WTC11 (cell line): Measurements from ENCODE around the gene PPFIBP1. TPM values are rescaled to one million over a fixed set of nuclear protein-coding genes. Genes with fewer than 3 reads are reported as not detected.

Experiments used
- ATAC-seq: fragments of 200-7000 bp; cut with Tn5 transposase; 2 replicates; pipeline ENCODE4 v1.10.0; 2021; ENCODE audit warnings: mild to moderate bottlenecking, moderate library complexity
- CTCF ChIA-PET: fragments of 300-600 bp; sonication (Branson Sonifier 250); formaldehyde crosslinking; loops from one replicate; lab custom pipeline; 2021; ENCODE audit warnings: antibody characterized with exemption; lab: Charles Lee
- POLR2A ChIA-PET: fragments of 350-600 bp; sonication (Branson Sonifier 250); formaldehyde crosslinking; loops from one replicate; lab custom pipeline; 2021; ENCODE audit warnings: antibody characterized with exemption; lab: Charles Lee
- DNase-seq: peaks from one replicate; pipeline ENCODE4 v3.0.0; 2021; ENCODE audit warnings: low spot score
- H3K27ac Mint-ChIP-seq: 2 replicates; pipeline ENCODE4 v1.8.0; 2021; ENCODE audit warnings: mixed read lengths
- H3K27me3 Mint-ChIP-seq: 2 replicates; pipeline ENCODE4 v1.8.0; 2021; ENCODE audit warnings: low read depth, mild to moderate bottlenecking, moderate library complexity, mixed read lengths
- H3K36me3 Mint-ChIP-seq: 2 replicates; pipeline ENCODE4 v1.8.0; 2021; ENCODE audit warnings: mixed read lengths
- H3K4me1 Mint-ChIP-seq: 2 replicates; pipeline ENCODE4 v1.8.0; 2022; ENCODE audit warnings: mixed read lengths
- H3K4me3 Mint-ChIP-seq: 2 replicates; pipeline ENCODE4 v1.8.0; 2021; ENCODE audit warnings: mild to moderate bottlenecking, moderate library complexity, mixed read lengths
- H3K9me3 Mint-ChIP-seq: 2 replicates; pipeline ENCODE4 v1.8.0; 2021; ENCODE audit warnings: mixed read lengths
- ATF1 ChIP-seq: sonication (generic); formaldehyde crosslinking; IDR thresholded peaks from 2 replicates; pipeline ENCODE4 v1.8.1; 2023; ENCODE audit warnings: mild to moderate bottlenecking, moderate library complexity, missing genetic modification reagents
- CREB1 ChIP-seq: sonication (generic); formaldehyde crosslinking; IDR thresholded peaks from 2 replicates; pipeline ENCODE4 v1.8.0; 2023; ENCODE audit warnings: mild to moderate bottlenecking, missing genetic modification reagents
- ELF4 ChIP-seq: sonication (generic); formaldehyde crosslinking; IDR thresholded peaks from 2 replicates; pipeline ENCODE4 v1.8.1; 2022; ENCODE audit warnings: low read depth, mild to moderate bottlenecking, moderate library complexity, missing genetic modification reagents
- EMX1 ChIP-seq: fragments of 250-450 bp; sonication (Bioruptor Pico); IDR thresholded peaks from 2 replicates; pipeline ENCODE4 v1.8.0; 2021; ENCODE audit warnings: mild to moderate bottlenecking
- GRHL2 ChIP-seq: fragments of 250-450 bp; sonication (Bioruptor Pico); IDR thresholded peaks from 2 replicates; pipeline ENCODE4 v1.8.0; 2022; ENCODE audit warnings: mild to moderate bottlenecking, moderate library complexity; ENCODE audit not compliant: insufficient replicate concordance, severe bottlenecking
- KAT7 ChIP-seq: sonication (generic); formaldehyde crosslinking; IDR thresholded peaks from 2 replicates; pipeline ENCODE4 v1.8.1; 2023; ENCODE audit warnings: missing genetic modification reagents, mild to moderate bottlenecking, borderline replicate concordance
- NR3C1 ChIP-seq: sonication (generic); formaldehyde crosslinking; conservative IDR thresholded peaks from 2 replicates; pipeline ENCODE4 v1.8.1; 2023; ENCODE audit warnings: low read depth, mild to moderate bottlenecking, missing genetic modification reagents
- OVOL2 ChIP-seq: fragments of 250-450 bp; sonication (Bioruptor Pico); IDR thresholded peaks from 2 replicates; pipeline ENCODE4 v1.9.0; 2021; ENCODE audit warnings: mild to moderate bottlenecking, borderline replicate concordance
- PRRX2 ChIP-seq: fragments of 250-450 bp; sonication (Bioruptor Pico); IDR thresholded peaks from 2 replicates; pipeline ENCODE4 v1.8.0; 2021; ENCODE audit warnings: mild to moderate bottlenecking
- RELA ChIP-seq: sonication (generic); formaldehyde crosslinking; IDR thresholded peaks from 2 replicates; pipeline ENCODE4 v1.8.1; 2022; ENCODE audit warnings: missing genetic modification reagents, mild to moderate bottlenecking, borderline replicate concordance
- SMAD4 ChIP-seq: sonication (generic); formaldehyde crosslinking; IDR thresholded peaks from 2 replicates; pipeline ENCODE4 v1.8.0; 2022; ENCODE audit warnings: mild to moderate bottlenecking, missing genetic modification reagents
- SP1 ChIP-seq: sonication (generic); formaldehyde crosslinking; conservative IDR thresholded peaks from 2 replicates; pipeline ENCODE4 v1.8.1; 2022; ENCODE audit warnings: missing genetic modification reagents
- ZBTB21 ChIP-seq: sonication (generic); formaldehyde crosslinking; IDR thresholded peaks from 2 replicates; pipeline ENCODE4 v1.8.1; 2023; ENCODE audit warnings: mild to moderate bottlenecking, missing genetic modification reagents, borderline replicate concordance
- ZNF232 ChIP-seq: sonication (generic); formaldehyde crosslinking; IDR thresholded peaks from 2 replicates; pipeline ENCODE4 v1.8.0; 2022; ENCODE audit warnings: mild to moderate bottlenecking, missing genetic modification reagents
- ZNF423 ChIP-seq: fragments of 250-450 bp; sonication (Bioruptor Pico); IDR thresholded peaks from 2 replicates; pipeline ENCODE4 v2.1.2; 2022; ENCODE audit warnings: mild to moderate bottlenecking, moderate library complexity
- total RNA-seq: library from RNA; stranded (reverse); gene quantifications from 3 replicates; pipeline ENCODE4 v1.2.3, GENCODE V29; 2021
- TF ChIP-seq, protein P1 (sequence below): sonication (generic); formaldehyde crosslinking; IDR thresholded peaks from 2 replicates; pipeline ENCODE4 v1.8.1; 2023; ENCODE audit warnings: mild to moderate bottlenecking, missing genetic modification reagents, moderate library complexity
- TF ChIP-seq, protein P2 (sequence below): sonication (generic); formaldehyde crosslinking; IDR thresholded peaks from 2 replicates; pipeline ENCODE4 v1.8.0; 2023; ENCODE audit warnings: missing genetic modification reagents, mild to moderate bottlenecking, borderline replicate concordance
- TF ChIP-seq, protein P3 (sequence below): sonication (generic); formaldehyde crosslinking; IDR thresholded peaks from 2 replicates; pipeline ENCODE4 v1.8.1; 2023; ENCODE audit warnings: mild to moderate bottlenecking, moderate library complexity, missing genetic modification reagents
- TF ChIP-seq, protein P4 (sequence below): sonication (generic); formaldehyde crosslinking; IDR thresholded peaks from 2 replicates; pipeline ENCODE4 v1.8.0; 2022; ENCODE audit warnings: mild to moderate bottlenecking, missing genetic modification reagents
- TF ChIP-seq, protein P5 (sequence below): fragments of 250-450 bp; sonication (Bioruptor Pico); IDR thresholded peaks from 2 replicates; pipeline ENCODE4 v2.1.2; 2022; ENCODE audit warnings: mild to moderate bottlenecking, moderate library complexity
- TF ChIP-seq, protein P6 (sequence below): sonication (generic); formaldehyde crosslinking; IDR thresholded peaks from 2 replicates; pipeline ENCODE4 v1.8.1; 2023; ENCODE audit warnings: mild to moderate bottlenecking, missing genetic modification reagents

Gene PPFIBP1
- total RNA-seq, 1 experiment from 2014 or later = 27.7 TPM

DNA sequence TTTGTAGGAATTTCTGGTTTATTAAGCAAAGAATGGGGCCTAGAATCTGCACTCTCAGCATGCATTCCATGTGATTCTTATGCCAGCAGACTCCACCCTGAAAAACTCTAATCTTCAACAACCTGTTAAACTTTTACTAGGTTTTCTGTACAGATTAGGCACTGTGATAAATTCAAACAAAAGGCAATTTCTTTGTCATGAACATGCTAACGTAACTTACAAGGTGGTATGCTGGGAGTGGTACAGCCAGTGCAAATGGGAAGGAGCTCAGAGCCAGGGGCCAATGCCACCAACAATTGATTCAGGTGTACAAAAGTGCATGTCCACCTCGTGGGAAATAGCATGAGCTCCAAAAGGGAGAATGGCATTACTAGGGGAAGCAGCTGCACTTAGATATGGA is 83.0 kb downstream of the PPFIBP1 start (continued):
- TF ChIP-seq, protein P1, sequence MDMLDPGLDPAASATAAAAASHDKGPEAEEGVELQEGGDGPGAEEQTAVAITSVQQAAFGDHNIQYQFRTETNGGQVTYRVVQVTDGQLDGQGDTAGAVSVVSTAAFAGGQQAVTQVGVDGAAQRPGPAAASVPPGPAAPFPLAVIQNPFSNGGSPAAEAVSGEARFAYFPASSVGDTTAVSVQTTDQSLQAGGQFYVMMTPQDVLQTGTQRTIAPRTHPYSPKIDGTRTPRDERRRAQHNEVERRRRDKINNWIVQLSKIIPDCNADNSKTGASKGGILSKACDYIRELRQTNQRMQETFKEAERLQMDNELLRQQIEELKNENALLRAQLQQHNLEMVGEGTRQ (CRISPR knock-in tag) = no peak
- TF ChIP-seq, all 79 proteins: peak for 0

DNA sequence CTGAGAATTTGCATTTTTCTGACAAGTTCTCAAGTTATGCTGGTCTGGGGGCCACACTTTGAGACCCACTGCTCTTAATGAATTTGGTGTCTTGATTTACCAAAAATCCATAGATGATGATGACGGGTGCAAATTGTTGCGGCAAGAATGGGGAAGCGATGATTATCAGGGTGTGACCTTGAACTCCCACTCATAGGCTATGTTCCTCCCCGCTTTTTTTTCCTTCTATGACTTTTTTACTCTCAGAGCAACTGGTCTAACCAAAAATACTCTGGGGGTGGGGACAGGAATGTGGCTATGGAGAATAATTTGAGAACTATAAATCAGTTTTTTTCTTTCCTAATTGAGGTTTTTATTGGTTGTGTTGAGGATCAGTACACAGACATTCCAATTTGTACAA is 83.6 kb downstream of the PPFIBP1 start:
- TF ChIP-seq PRRX2 (CRISPR knock-in tag) (no peak), ATF1 (CRISPR knock-in tag) (no peak), ZNF423 (no peak), NR3C1 (no peak), OVOL2 (CRISPR knock-in tag) (no peak), SP1 (CRISPR knock-in tag) (no peak), ZNF232 (CRISPR knock-in tag) (no peak), CREB1 (CRISPR knock-in tag) (no peak), EMX1 (CRISPR knock-in tag) (no peak), GRHL2 (no peak), SMAD4 (CRISPR knock-in tag) (no peak), KAT7 (no peak), ELF4 (CRISPR knock-in tag) (no peak), ZBTB21 (no peak), RELA (no peak)
- TF ChIP-seq, protein P2, sequence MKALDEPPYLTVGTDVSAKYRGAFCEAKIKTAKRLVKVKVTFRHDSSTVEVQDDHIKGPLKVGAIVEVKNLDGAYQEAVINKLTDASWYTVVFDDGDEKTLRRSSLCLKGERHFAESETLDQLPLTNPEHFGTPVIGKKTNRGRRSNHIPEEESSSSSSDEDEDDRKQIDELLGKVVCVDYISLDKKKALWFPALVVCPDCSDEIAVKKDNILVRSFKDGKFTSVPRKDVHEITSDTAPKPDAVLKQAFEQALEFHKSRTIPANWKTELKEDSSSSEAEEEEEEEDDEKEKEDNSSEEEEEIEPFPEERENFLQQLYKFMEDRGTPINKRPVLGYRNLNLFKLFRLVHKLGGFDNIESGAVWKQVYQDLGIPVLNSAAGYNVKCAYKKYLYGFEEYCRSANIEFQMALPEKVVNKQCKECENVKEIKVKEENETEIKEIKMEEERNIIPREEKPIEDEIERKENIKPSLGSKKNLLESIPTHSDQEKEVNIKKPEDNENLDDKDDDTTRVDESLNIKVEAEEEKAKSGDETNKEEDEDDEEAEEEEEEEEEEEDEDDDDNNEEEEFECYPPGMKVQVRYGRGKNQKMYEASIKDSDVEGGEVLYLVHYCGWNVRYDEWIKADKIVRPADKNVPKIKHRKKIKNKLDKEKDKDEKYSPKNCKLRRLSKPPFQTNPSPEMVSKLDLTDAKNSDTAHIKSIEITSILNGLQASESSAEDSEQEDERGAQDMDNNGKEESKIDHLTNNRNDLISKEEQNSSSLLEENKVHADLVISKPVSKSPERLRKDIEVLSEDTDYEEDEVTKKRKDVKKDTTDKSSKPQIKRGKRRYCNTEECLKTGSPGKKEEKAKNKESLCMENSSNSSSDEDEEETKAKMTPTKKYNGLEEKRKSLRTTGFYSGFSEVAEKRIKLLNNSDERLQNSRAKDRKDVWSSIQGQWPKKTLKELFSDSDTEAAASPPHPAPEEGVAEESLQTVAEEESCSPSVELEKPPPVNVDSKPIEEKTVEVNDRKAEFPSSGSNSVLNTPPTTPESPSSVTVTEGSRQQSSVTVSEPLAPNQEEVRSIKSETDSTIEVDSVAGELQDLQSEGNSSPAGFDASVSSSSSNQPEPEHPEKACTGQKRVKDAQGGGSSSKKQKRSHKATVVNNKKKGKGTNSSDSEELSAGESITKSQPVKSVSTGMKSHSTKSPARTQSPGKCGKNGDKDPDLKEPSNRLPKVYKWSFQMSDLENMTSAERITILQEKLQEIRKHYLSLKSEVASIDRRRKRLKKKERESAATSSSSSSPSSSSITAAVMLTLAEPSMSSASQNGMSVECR = no peak
- TF ChIP-seq, protein P3, sequence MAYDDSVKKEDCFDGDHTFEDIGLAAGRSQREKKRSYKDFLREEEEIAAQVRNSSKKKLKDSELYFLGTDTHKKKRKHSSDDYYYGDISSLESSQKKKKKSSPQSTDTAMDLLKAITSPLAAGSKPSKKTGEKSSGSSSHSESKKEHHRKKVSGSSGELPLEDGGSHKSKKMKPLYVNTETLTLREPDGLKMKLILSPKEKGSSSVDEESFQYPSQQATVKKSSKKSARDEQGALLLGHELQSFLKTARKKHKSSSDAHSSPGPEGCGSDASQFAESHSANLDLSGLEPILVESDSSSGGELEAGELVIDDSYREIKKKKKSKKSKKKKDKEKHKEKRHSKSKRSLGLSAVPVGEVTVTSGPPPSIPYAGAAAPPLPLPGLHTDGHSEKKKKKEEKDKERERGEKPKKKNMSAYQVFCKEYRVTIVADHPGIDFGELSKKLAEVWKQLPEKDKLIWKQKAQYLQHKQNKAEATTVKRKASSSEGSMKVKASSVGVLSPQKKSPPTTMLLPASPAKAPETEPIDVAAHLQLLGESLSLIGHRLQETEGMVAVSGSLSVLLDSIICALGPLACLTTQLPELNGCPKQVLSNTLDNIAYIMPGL (CRISPR knock-in tag) = no peak
- TF ChIP-seq, protein P4, sequence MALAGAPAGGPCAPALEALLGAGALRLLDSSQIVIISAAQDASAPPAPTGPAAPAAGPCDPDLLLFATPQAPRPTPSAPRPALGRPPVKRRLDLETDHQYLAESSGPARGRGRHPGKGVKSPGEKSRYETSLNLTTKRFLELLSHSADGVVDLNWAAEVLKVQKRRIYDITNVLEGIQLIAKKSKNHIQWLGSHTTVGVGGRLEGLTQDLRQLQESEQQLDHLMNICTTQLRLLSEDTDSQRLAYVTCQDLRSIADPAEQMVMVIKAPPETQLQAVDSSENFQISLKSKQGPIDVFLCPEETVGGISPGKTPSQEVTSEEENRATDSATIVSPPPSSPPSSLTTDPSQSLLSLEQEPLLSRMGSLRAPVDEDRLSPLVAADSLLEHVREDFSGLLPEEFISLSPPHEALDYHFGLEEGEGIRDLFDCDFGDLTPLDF (CRISPR knock-in tag) = no peak
- TF ChIP-seq, protein P5, sequence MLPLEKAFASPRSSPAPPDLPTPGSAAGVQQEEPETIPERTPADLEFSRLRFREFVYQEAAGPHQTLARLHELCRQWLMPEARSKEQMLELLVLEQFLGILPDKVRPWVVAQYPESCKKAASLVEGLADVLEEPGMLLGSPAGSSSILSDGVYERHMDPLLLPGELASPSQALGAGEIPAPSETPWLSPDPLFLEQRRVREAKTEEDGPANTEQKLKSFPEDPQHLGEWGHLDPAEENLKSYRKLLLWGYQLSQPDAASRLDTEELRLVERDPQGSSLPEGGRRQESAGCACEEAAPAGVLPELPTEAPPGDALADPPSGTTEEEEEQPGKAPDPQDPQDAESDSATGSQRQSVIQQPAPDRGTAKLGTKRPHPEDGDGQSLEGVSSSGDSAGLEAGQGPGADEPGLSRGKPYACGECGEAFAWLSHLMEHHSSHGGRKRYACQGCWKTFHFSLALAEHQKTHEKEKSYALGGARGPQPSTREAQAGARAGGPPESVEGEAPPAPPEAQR (CRISPR knock-in tag) = no peak
- TF ChIP-seq, protein P6, sequence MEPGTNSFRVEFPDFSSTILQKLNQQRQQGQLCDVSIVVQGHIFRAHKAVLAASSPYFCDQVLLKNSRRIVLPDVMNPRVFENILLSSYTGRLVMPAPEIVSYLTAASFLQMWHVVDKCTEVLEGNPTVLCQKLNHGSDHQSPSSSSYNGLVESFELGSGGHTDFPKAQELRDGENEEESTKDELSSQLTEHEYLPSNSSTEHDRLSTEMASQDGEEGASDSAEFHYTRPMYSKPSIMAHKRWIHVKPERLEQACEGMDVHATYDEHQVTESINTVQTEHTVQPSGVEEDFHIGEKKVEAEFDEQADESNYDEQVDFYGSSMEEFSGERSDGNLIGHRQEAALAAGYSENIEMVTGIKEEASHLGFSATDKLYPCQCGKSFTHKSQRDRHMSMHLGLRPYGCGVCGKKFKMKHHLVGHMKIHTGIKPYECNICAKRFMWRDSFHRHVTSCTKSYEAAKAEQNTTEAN (CRISPR knock-in tag) = no peak
- POLR2A ChIA-PET = no interaction called here
- CTCF ChIA-PET = no interaction called here
- H3K4me1 Mint-ChIP-seq = no peaks in the 10 kb centered on the region
- H3K9me3 Mint-ChIP-seq = peaks cover 20% of the 10 kb centered on the region
- no peak overlapping the region for H3K27ac Mint-ChIP-seq
- H3K27me3 Mint-ChIP-seq = no peaks in the 10 kb centered on the region
- no peak for DNase-seq
- no peak overlapping the region for H3K4me3 Mint-ChIP-seq
- H3K36me3 Mint-ChIP-seq = peaks cover 11% of the 10 kb centered on the region
- ATAC-seq = no peak
